GM18502 (cell line): ENCODE measurements around the gene PHYHIPL.

Experiments used
- ATAC-seq: cut with Tn5 transposase; IDR thresholded peaks from one replicate; pipeline ENCODE4 v1.9.1; 2021; ENCODE audit warnings: mild to moderate bottlenecking; ENCODE audit not compliant: unreplicated experiment, poor library complexity

PHYHIPL gene

GRCh38 chr10:59244871-59245270, 68.4 kb downstream of the PHYHIPL start:
- no peak for ATAC-seq

DNA sequence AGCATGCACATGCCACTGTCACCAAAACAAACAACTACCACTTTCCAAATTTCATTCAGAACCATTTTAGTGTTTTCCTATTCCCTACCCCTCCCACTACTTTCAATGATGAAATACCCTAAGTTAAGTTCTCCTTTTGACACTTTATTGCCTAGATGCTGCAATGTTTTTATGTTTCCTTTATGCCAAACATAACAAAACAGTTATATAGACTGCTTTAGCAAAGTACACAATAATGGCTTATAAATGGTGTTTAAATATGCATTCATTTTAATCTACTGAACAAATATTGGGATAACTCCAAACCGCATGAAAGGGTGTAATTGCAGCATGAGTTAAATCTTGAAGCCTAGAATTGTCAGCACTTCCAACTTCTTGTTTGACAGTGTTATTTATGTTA, 69.2 kb downstream of the PHYHIPL start:
- ATAC-seq, result no peak

- ATAC-seq, result no peak
Measured at GRCh38 chr10:59252491-59252890, 76.0 kb downstream of the PHYHIPL start.

DNA sequence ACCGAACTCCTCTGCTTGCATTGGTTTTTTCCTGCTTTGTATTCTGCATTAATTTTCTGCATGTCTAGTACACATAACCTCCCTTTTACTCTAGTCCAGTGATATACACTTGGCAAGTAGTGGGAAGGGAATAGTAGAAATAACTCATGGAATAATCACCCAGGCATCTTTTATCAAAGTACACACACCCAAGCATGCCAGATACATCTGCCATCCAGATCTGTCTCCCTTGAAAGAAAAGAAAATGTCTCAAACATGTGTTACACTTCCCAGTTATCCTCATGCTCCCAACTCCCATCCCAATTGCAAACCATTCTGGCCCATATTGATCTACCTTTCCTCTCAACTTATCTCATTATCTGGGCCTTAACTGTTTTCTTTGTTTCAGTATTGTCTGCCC, 79.0 kb downstream of the PHYHIPL start:
- ATAC-seq, result no peak

DNA sequence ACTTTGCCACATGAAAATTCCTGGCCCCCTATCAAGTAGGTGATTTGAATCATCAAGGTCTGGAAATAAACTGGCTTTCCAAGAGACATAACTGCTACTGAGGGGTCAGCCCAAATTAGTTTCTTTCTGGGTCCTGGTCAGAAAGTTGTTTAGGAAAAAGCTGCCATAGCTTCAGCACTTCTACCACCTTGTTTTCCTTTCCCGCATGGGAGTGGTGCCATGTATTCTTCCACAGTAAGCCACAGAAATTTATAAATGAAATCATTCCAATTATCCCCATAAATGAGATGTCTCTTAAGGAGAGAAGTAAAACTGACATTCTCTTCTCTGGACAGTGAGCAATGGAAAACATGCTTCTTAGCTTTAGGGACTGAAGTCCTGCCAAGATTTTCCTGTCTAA, 80.8 kb downstream of the PHYHIPL start:
- no peak for ATAC-seq

GRCh38 chr10:59258890-59259289, 82.4 kb downstream of the PHYHIPL start:
- ATAC-seq, result no peak

DNA sequence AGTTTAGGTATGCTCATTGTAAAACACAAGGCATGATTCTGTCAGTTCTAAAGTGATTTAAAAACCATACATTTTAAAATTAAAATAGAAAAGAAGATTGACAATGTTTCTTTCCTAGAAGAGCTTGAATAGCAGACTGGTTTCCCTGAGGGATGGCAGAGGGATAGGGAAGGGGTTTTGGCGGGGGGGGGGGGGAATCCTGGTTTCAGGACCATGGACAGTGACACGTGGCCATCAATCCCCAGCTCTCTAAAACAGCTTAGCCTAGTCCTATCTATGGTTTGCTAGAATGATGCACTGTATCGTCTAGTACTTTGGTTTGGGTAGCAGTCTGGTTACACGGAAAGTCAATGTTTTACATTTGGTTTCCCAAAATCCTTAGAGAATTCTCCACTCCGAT, 88.7 kb downstream of the PHYHIPL start:
- ATAC-seq, result no peak

GRCh38 chr10:59266321-59266720, 89.9 kb downstream of the PHYHIPL start:
- ATAC-seq, result no peak

- no peak for ATAC-seq
Measured at GRCh38 chr10:59268460-59268859, 92.0 kb downstream of the PHYHIPL start.

GRCh38 chr10:59269651-59270050, 93.2 kb downstream of the PHYHIPL start:
- ATAC-seq, result no peak

- no peak for ATAC-seq
Measured at GRCh38 chr10:59270492-59270891, 94.0 kb downstream of the PHYHIPL start.

DNA sequence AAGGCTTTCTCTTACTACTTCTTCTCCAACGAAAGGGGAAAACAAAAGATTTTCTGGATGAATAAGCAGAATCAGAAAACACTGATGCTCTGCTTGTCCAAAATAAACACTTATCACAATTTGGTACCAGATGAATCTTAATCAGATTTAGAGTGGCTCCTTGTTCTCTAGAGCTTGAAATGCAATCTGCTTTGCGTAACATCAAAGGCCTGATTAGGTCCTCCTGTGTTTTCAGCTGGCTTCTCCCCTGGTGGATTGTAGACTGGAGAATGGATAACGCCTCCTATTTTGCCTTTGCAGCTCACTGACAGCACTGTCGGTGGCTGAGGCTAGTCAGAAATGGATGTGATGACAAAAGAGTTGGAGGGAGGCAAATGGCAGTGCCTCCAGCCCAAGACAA, 94.7 kb downstream of the PHYHIPL start:
- ATAC-seq, result no peak

- no peak for ATAC-seq
Measured at GRCh38 chr10:59272061-59272460, 95.6 kb downstream of the PHYHIPL start.

- ATAC-seq, result no peak
Measured at GRCh38 chr10:59273445-59273844, 97.0 kb downstream of the PHYHIPL start.

GRCh38 chr10:59276133-59276532, 99.7 kb downstream of the PHYHIPL start:
- ATAC-seq, result no peak

DNA sequence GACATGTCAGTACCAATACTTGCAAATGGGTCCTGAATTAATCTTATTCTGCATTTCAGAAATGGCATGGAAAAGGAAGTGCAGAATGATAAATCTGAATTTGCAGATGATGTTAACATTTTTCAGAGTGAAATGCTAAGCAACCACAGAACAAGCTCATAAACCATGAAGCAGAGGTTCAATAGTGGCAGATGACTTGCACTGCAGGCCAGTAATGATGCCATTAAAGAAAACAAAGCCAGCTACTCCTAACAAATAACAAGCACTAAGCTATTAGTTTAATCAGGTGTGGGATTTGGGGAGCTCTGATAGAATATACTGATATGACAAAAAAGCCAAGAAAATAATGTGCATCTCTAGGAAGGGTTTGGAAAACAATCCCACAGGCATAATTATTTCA, 100.5 kb downstream of the PHYHIPL start:
- ATAC-seq, result no peak

- no peak for ATAC-seq
Measured at GRCh38 chr10:59279476-59279875, 103.0 kb downstream of the PHYHIPL start.

GRCh38 chr10:59279991-59280505, 103.6 kb downstream of the PHYHIPL start:
- ATAC-seq, result no peak

DNA sequence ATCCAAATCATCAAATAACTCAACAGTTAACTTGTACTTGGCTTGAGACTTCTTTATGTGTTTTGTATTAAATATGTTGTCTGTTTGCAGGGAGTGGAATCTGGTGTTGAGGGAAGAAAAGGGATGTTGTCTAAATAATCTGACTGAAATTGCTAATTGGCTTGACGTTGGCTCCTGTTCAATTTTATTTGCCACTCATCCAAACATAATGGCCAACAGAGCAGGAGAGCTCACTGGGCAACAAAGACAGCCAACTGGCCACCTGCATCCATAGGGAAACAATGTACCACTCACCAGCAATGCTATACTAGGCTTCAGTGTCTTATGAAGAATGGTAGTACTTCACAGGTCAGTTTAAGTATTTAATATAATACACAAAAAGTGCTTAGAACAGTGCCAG, 105.4 kb downstream of the PHYHIPL start:
- ATAC-seq, result no peak

DNA sequence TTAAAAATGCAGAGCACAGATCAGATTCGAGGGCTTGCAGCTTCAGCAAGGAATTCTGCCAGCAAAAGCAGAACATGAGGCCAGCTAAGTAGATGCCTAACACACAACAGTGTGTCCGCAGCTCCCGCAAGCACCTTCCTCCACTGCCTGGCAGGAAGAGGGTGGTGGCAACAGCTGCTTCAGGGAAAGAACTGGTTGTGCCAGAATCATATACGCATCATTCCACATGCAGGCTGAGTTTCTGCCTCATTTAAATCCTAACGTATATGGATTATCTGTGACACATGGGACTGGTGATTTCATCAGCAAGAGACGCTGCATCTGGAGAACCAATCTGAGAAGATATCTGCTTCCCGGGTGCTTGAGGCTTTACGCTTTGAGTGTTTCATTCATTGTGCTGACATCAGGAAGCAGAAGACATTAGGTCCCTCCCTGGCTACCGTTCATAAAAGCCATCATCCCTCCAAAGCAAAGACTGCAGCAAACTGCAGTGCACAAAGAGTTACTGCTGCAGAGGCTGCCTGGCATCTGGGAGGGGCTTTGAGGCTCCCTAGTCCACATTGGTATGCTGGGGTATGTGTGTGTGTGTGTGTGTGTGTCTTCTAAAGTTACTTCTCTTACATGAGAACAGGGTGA, 107.1 kb downstream of the PHYHIPL start:
- no peak for ATAC-seq

- ATAC-seq, result no peak
Measured at GRCh38 chr10:59284118-59284975, 107.9 kb downstream of the PHYHIPL start.

DNA sequence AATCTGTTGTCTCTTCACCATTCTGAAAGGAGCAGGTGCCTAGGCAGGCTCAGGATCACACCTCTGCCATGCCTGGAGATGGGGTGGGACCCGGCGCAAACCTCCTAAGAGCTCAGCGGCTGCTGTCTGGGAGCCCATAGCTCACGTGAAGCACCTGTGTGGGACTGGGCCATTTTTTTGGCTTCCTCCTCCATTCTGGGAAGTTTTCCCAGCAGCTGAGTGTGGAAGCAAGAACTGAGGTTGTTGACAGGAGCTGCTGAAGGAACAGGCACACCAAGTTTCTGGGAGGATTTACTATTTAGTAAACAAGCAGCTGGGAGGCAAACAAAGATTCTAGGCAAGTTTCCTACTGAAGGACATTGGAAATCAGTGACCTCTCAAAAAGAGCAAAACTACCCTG, 108.6 kb downstream of the PHYHIPL start:
- no peak for ATAC-seq
